ENCODE data around the gene FOXI2. TPM values are rescaled to one million over a fixed set of nuclear protein-coding genes. Genes with fewer than 3 reads are reported as not detected.

FOXI2 gene
- total RNA-seq, 1 experiment from 2014 or later: not detected

- no peaks in the 10 kb centered on the region for H3K36me3 Mint-ChIP-seq (ENCODE audit: insufficient read depth, unreplicated experiment)
- Histone ChIP-seq H3K4me3 (ENCODE audit: low read depth, low read length) (no peak overlapping the region), H3K9me3 (peaks cover 5% of the 10 kb centered on the region; the same call in 1 of the 2 replicates), H3K4me1 (no peaks in the 10 kb centered on the region), H3K36me3 (ENCODE audit: control insufficient read depth, insufficient read depth, low read length) (no peaks in the 10 kb centered on the region), H3K27me3 (replicated peaks; ENCODE audit: control insufficient read depth, insufficient read depth, low read length) (no peaks in the 10 kb centered on the region)
- DNase-seq: no peak
- BruUV-seq (replicated peaks): no TSS peak
- peaks cover 11% of the 10 kb centered on the region for H3K27me3 Mint-ChIP-seq (ENCODE audit: insufficient read depth, unreplicated experiment)
- ChIA-PET POLR2A (no interaction called here), CTCF (no interaction called here)
- intact Hi-C loops (cut with micrococcal nuclease; ENCODE audit: unreplicated experiment): no loop called here
- no peak overlapping the region for H3K27ac Mint-ChIP-seq (ENCODE audit: unreplicated experiment)
- H3K4me3 Mint-ChIP-seq (ENCODE audit: unreplicated experiment): no peak overlapping the region
- TF ChIP-seq, protein P1, sequence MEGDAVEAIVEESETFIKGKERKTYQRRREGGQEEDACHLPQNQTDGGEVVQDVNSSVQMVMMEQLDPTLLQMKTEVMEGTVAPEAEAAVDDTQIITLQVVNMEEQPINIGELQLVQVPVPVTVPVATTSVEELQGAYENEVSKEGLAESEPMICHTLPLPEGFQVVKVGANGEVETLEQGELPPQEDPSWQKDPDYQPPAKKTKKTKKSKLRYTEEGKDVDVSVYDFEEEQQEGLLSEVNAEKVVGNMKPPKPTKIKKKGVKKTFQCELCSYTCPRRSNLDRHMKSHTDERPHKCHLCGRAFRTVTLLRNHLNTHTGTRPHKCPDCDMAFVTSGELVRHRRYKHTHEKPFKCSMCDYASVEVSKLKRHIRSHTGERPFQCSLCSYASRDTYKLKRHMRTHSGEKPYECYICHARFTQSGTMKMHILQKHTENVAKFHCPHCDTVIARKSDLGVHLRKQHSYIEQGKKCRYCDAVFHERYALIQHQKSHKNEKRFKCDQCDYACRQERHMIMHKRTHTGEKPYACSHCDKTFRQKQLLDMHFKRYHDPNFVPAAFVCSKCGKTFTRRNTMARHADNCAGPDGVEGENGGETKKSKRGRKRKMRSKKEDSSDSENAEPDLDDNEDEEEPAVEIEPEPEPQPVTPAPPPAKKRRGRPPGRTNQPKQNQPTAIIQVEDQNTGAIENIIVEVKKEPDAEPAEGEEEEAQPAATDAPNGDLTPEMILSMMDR (IDR thresholded peaks at IDR 0.05; ENCODE audit: insufficient read depth in 1 of 2, low read depth in 1 of 2, low read length in 1 of 2, severe bottlenecking in 1 of 2, unreplicated experiment in 1 of 2): no peak
- no peaks in the 10 kb centered on the region for H3K4me1 Mint-ChIP-seq (ENCODE audit: low read depth, unreplicated experiment)
- H3K9me3 Mint-ChIP-seq (ENCODE audit: unreplicated experiment): no peaks in the 10 kb centered on the region
These were observed 2.2 kb upstream of the FOXI2 start for GRCh38 chr10:127734753-127735152.

GRCh38 chr10:127735156-127735555 is 1.8 kb upstream of the FOXI2 start:
- intact Hi-C loops (cut with micrococcal nuclease; ENCODE audit: unreplicated experiment): no loop called here
- BruUV-seq (replicated peaks): no TSS peak
- no peak overlapping the region for H3K4me3 Mint-ChIP-seq (ENCODE audit: unreplicated experiment)

DNA sequence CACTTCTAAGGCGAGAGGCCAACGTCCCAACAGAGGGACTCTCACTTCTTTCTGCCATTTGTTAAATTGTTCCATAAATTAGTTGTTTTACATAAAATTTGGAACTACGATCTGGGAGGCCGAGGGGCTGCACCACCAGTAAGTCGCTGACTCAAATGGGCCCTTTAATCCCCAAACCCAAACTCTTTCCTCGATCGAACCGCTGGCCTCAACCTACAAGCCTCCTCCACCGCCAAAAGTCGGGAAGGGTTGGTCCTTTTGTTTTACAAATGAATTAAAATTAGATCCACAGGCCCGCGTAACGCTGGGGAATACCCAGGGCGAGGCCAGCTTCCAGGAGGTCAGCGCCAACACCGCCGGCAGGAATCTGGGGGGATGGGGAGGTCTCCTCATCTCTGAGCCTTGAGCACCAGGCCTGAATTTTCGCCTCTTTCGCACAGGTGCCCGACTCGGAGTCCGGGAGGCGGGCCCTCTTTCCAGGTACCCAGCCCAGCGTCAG is 1.2 kb upstream of the FOXI2 start:
- no TSS peak for BruUV-seq (replicated peaks)
- H3K4me3 ChIP-seq (ENCODE audit: low read depth, low read length): no peak overlapping the region
- intact Hi-C loops (cut with micrococcal nuclease; ENCODE audit: unreplicated experiment): no loop called here

More at GRCh38 chr10:127735156-127735555, 1.8 kb upstream of the FOXI2 start:
- POLR2A ChIA-PET: no interaction called here
- Histone ChIP-seq H3K36me3 (ENCODE audit: control insufficient read depth, insufficient read depth, low read length) (no peaks in the 10 kb centered on the region), H3K4me1 (no peaks in the 10 kb centered on the region), H3K9me3 (peaks cover 5% of the 10 kb centered on the region; the same call in 1 of the 2 replicates), H3K4me3 (ENCODE audit: low read depth, low read length) (no peak overlapping the region), H3K27me3 (replicated peaks; ENCODE audit: control insufficient read depth, insufficient read depth, low read length) (no peaks in the 10 kb centered on the region)
- Mint-ChIP-seq H3K27ac (ENCODE audit: unreplicated experiment) (no peak overlapping the region), H3K9me3 (ENCODE audit: unreplicated experiment) (no peaks in the 10 kb centered on the region), H3K27me3 (ENCODE audit: insufficient read depth, unreplicated experiment) (peaks cover 11% of the 10 kb centered on the region), H3K4me1 (ENCODE audit: low read depth, unreplicated experiment) (no peaks in the 10 kb centered on the region), H3K36me3 (ENCODE audit: insufficient read depth, unreplicated experiment) (no peaks in the 10 kb centered on the region)
- CTCF ChIA-PET: no interaction called here
- no peak for DNase-seq
- TF ChIP-seq, protein P1 (IDR thresholded peaks at IDR 0.05; ENCODE audit: insufficient read depth in 1 of 2, low read depth in 1 of 2, low read length in 1 of 2, severe bottlenecking in 1 of 2, unreplicated experiment in 1 of 2): no peak

More for the DNA sequence above, 1.2 kb upstream of the FOXI2 start:
- CTCF ChIA-PET: no interaction called here
- Histone ChIP-seq H3K9me3 (peaks cover 5% of the 10 kb centered on the region; the same call in 1 of the 2 replicates), H3K36me3 (ENCODE audit: control insufficient read depth, insufficient read depth, low read length) (no peaks in the 10 kb centered on the region), H3K27me3 (replicated peaks; ENCODE audit: control insufficient read depth, insufficient read depth, low read length) (no peaks in the 10 kb centered on the region), H3K4me1 (no peaks in the 10 kb centered on the region)
- no peak for DNase-seq
- Mint-ChIP-seq H3K27me3 (ENCODE audit: insufficient read depth, unreplicated experiment) (peaks cover 11% of the 10 kb centered on the region), H3K27ac (ENCODE audit: unreplicated experiment) (no peak overlapping the region), H3K36me3 (ENCODE audit: insufficient read depth, unreplicated experiment) (no peaks in the 10 kb centered on the region), H3K9me3 (ENCODE audit: unreplicated experiment) (no peaks in the 10 kb centered on the region), H3K4me3 (ENCODE audit: unreplicated experiment) (no peak overlapping the region), H3K4me1 (ENCODE audit: low read depth, unreplicated experiment) (no peaks in the 10 kb centered on the region)
- TF ChIP-seq, protein P1 (IDR thresholded peaks at IDR 0.05; ENCODE audit: insufficient read depth in 1 of 2, low read depth in 1 of 2, low read length in 1 of 2, severe bottlenecking in 1 of 2, unreplicated experiment in 1 of 2): no peak
- POLR2A ChIA-PET: no interaction called here

All from Caco-2 (cell line).